Mesothelial cell of epicardium (in vitro differentiated cells): Measurements from ENCODE around the gene GRK4. TPM values are rescaled to one million over a fixed set of nuclear protein-coding genes. Genes with fewer than 3 reads are reported as not detected.

ENCODE experiments used
- DNase-seq, 2 experiments: peaks; one replicate each; pipeline ENCODE4 v3.0.0; 2021; ENCODE audit warnings: low spot score in 2 of 2; ENCODE audit not compliant: unreplicated experiment in 2 of 2
- H3K27ac Mint-ChIP-seq: 2 replicates; pipeline ENCODE4 v1.8.0; 2021; ENCODE audit warnings: mixed read lengths
- H3K27me3 Mint-ChIP-seq: 2 replicates; pipeline ENCODE4 v1.8.0; 2021; ENCODE audit warnings: low read depth, mixed read lengths
- H3K36me3 Mint-ChIP-seq: 2 replicates; pipeline ENCODE4 v1.8.0; 2021; ENCODE audit warnings: mixed read lengths
- H3K4me1 Mint-ChIP-seq: 2 replicates; pipeline ENCODE4 v1.8.0; 2021; ENCODE audit warnings: mixed read lengths
- H3K4me3 Mint-ChIP-seq: 2 replicates; pipeline ENCODE4 v1.8.0; 2021; ENCODE audit warnings: mild to moderate bottlenecking, moderate library complexity, mixed read lengths
- H3K9me3 Mint-ChIP-seq: 2 replicates; pipeline ENCODE4 v1.8.0; 2021; ENCODE audit warnings: mixed read lengths
- CTCF ChIP-seq: fragments of 200-600 bp; sonication (generic); IDR thresholded peaks from one replicate; pipeline ENCODE4 v1.5.0; 2021; ENCODE audit warnings: antibody characterized with exemption; ENCODE audit not compliant: unreplicated experiment
- total RNA-seq: library from RNA; stranded (reverse); gene quantifications from 3 replicates; pipeline ENCODE4 v1.2.1, GENCODE V29; 2021

The GRK4 gene
- total RNA-seq, 1 donor from 2014 or later = 18.4 TPM

- Mint-ChIP-seq H3K27ac (no peak overlapping the region), H3K27me3 (no peaks in the 10 kb centered on the region), H3K9me3 (no peaks in the 10 kb centered on the region), H3K4me3 (no peak overlapping the region), H3K4me1 (peaks cover 20% of the 10 kb centered on the region), H3K36me3 (peaks cover 22% of the 10 kb centered on the region)
- peak in 1 of 2 experiments; percentile 16 for DNase-seq
- no peak for TF ChIP-seq CTCF
Measured at GRCh38 chr4:2940267-2941137, 22.9 kb upstream of the GRK4 start.

GRCh38 chr4:2941138-2942036 lies 22.0 kb upstream of the GRK4 start:
- peak in 1 of 2 experiments; percentile 38 for DNase-seq
- H3K4me3 Mint-ChIP-seq = no peak overlapping the region
- no peaks in the 10 kb centered on the region for H3K9me3 Mint-ChIP-seq
- H3K27ac Mint-ChIP-seq = no peak overlapping the region
- TF ChIP-seq CTCF = no peak
- H3K36me3 Mint-ChIP-seq = peaks cover 26% of the 10 kb centered on the region
- peaks cover 11% of the 10 kb centered on the region for H3K4me1 Mint-ChIP-seq
- H3K27me3 Mint-ChIP-seq = no peaks in the 10 kb centered on the region

- Mint-ChIP-seq H3K27me3 (no peaks in the 10 kb centered on the region), H3K4me1 (peaks cover 5% of the 10 kb centered on the region), H3K9me3 (no peaks in the 10 kb centered on the region), H3K4me3 (no peak overlapping the region), H3K27ac (no peak overlapping the region), H3K36me3 (peaks cover 30% of the 10 kb centered on the region)
- TF ChIP-seq CTCF = no peak
- DNase-seq = peak in 1 of 2 experiments; percentile 29
Measured at GRCh38 chr4:2942037-2942531, 21.3 kb upstream of the GRK4 start.

GRCh38 chr4:2942532-2943363 lies 20.6 kb upstream of the GRK4 start:
- Mint-ChIP-seq H3K27me3 (no peaks in the 10 kb centered on the region), H3K9me3 (no peaks in the 10 kb centered on the region), H3K4me3 (no peak overlapping the region), H3K36me3 (peaks cover 30% of the 10 kb centered on the region), H3K4me1 (no peaks in the 10 kb centered on the region), H3K27ac (no peak overlapping the region)
- peak in 1 of 2 experiments; percentile 31 for DNase-seq
- TF ChIP-seq CTCF = no peak
